ENCODE measurements around the gene ZSCAN22.

The ZSCAN22 gene

DNA sequence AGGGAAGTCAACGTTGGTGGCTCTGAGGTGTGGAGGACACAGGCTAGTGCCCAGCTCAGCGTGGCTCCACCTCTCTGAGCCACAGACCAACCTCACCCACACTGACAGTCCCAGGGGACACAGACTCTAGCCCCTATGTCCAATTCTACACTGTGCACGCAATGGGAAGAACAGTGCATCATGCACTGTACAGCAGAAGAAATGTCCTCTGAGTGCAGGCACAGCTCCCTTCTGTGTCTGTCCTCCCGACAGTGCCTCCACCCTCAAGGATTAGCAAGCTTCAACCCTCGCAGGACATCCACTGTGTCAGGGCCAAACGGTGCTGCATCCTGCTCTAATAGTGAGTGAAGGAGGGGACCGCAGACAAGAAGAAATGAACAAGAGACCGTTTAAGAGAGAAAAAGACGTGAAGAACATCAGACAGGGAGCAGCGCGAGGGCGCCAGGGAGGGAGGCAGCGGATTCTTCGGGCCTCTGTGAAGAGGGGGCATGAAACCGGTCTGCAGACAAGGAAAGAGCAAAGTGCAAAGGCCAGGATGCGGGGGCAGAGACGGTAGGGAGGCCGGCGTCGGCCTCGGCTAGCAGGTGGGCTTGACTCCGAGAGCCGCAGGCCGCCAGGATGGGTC lies 53.4 kb downstream of the ZSCAN22 start:
- peak overlapping the region; percentile 77 for H3K4me3 ChIP-seq (ENCODE audit: low read length, poor library complexity, severe bottlenecking)
- TF ChIP-seq EZH2phosphoT487 (IDR thresholded peaks at IDR 0.05; ENCODE audit: borderline replicate concordance) = no peak
- TF ChIP-seq, protein P1, sequence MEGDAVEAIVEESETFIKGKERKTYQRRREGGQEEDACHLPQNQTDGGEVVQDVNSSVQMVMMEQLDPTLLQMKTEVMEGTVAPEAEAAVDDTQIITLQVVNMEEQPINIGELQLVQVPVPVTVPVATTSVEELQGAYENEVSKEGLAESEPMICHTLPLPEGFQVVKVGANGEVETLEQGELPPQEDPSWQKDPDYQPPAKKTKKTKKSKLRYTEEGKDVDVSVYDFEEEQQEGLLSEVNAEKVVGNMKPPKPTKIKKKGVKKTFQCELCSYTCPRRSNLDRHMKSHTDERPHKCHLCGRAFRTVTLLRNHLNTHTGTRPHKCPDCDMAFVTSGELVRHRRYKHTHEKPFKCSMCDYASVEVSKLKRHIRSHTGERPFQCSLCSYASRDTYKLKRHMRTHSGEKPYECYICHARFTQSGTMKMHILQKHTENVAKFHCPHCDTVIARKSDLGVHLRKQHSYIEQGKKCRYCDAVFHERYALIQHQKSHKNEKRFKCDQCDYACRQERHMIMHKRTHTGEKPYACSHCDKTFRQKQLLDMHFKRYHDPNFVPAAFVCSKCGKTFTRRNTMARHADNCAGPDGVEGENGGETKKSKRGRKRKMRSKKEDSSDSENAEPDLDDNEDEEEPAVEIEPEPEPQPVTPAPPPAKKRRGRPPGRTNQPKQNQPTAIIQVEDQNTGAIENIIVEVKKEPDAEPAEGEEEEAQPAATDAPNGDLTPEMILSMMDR (conservative IDR thresholded peaks at IDR 0.05; ENCODE audit: low read length) = no peak
- H3K27me3 ChIP-seq (ENCODE audit: insufficient read depth, low read length, poor library complexity, severe bottlenecking) = no peaks in the 10 kb centered on the region
- no peaks in the 10 kb centered on the region for H3K36me3 ChIP-seq (ENCODE audit: insufficient read depth, low read length)
- H3K9me2 ChIP-seq (replicated peaks; ENCODE audit: low read depth, low read length) = no peaks in the 10 kb centered on the region
- peak overlapping the region; percentile 83 for H3K9ac ChIP-seq (ENCODE audit: low read depth, low read length, poor library complexity, severe bottlenecking)
- H3K4me1 ChIP-seq (ENCODE audit: insufficient read depth, low read length, poor library complexity, severe bottlenecking) = peaks cover 11% of the 10 kb centered on the region
- peak overlapping the region; percentile 92 for H2AFZ ChIP-seq (ENCODE audit: low read length)
- no peaks in the 10 kb centered on the region for H4K20me1 ChIP-seq (ENCODE audit: insufficient read depth, low read length, poor library complexity, severe bottlenecking)
- no peaks in the 10 kb centered on the region for H3K9me3 ChIP-seq (ENCODE audit: insufficient read depth, low read depth, low read length)
- peak overlapping the region; percentile 81 for H3K4me2 ChIP-seq (ENCODE audit: low read depth, low read length, poor library complexity, severe bottlenecking)
- H3K79me2 ChIP-seq (ENCODE audit: insufficient read depth, low read length) = peaks cover 6% of the 10 kb centered on the region; the same call in 1 of the 2 replicates
- H3F3A ChIP-seq (ENCODE audit: low read depth) = no peaks in the 10 kb centered on the region

DNA sequence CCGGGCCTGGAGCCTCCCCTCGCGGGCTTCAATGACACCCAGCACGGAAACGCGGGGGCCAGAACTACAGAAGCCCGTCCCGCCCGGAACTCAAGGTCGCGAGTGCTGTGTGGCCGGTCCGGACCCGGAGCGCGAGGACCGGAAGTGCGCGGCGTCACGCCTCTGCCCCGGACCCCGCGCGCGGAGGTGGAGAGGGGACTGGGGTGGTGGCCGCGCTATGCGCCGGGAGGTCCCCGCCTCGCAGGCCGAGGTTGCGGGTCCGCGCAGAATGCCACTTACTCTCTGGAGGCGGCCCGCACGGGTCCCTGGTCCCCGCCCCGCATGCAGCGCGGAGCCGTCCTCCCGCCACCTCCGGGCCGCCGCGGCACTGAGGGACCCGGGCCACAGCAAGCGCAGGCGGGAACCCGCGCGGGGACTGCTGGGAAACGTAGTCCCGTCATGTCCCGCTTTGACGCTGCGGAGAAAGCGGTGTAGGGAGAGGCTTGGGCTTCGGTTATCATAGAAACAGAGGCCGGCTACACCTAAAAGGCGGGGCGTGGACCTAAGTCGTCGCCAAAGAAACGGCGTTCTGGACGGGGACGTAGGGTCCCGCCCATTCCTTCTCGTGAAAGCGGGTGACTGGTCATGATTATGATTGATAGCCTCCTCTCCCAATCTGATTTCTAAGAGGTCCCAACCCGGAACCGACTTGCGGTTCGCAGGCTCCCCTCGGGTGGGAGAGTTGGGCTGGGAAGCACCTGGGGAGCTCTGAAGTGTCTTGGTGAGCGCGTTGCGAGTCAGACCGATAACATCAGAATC lies 54.1 kb downstream of the ZSCAN22 start, which contains the start of gene ZNF837:
Gene ZNF837 (minus strand): TSS at position 369 of the 798 bp plus-strand sequence. CDS start 11,698 bp downstream, outside the sequence.
- Histone ChIP-seq H3K36me3 (ENCODE audit: insufficient read depth, low read length) (no peaks in the 10 kb centered on the region), H3K4me1 (ENCODE audit: insufficient read depth, low read length, poor library complexity, severe bottlenecking) (peaks cover 18% of the 10 kb centered on the region), H3K9me2 (replicated peaks; ENCODE audit: low read depth, low read length) (no peaks in the 10 kb centered on the region), H3K9ac (ENCODE audit: low read depth, low read length, poor library complexity, severe bottlenecking) (peak within 1 kb of the TSS; percentile 83), H3F3A (ENCODE audit: low read depth) (no peaks in the 10 kb centered on the region), H4K20me1 (ENCODE audit: insufficient read depth, low read length, poor library complexity, severe bottlenecking) (no peaks in the 10 kb centered on the region), H3K4me3 (ENCODE audit: low read length, poor library complexity, severe bottlenecking) (peak within 1 kb of the TSS; percentile 77), H3K4me2 (ENCODE audit: low read depth, low read length, poor library complexity, severe bottlenecking) (peak within 1 kb of the TSS; percentile 84), H3K79me2 (ENCODE audit: insufficient read depth, low read length) (peaks cover 13% of the 10 kb centered on the region; the same call in 1 of the 2 replicates), H3K27me3 (ENCODE audit: insufficient read depth, low read length, poor library complexity, severe bottlenecking) (no peaks in the 10 kb centered on the region), H2AFZ (ENCODE audit: low read length) (peak within 1 kb of the TSS; percentile 92), H3K9me3 (ENCODE audit: insufficient read depth, low read depth, low read length) (no peaks in the 10 kb centered on the region)
- TF ChIP-seq, protein P1 (conservative IDR thresholded peaks at IDR 0.05; ENCODE audit: low read length) = no peak
- no peak for TF ChIP-seq EZH2phosphoT487 (IDR thresholded peaks at IDR 0.05; ENCODE audit: borderline replicate concordance)

DNA sequence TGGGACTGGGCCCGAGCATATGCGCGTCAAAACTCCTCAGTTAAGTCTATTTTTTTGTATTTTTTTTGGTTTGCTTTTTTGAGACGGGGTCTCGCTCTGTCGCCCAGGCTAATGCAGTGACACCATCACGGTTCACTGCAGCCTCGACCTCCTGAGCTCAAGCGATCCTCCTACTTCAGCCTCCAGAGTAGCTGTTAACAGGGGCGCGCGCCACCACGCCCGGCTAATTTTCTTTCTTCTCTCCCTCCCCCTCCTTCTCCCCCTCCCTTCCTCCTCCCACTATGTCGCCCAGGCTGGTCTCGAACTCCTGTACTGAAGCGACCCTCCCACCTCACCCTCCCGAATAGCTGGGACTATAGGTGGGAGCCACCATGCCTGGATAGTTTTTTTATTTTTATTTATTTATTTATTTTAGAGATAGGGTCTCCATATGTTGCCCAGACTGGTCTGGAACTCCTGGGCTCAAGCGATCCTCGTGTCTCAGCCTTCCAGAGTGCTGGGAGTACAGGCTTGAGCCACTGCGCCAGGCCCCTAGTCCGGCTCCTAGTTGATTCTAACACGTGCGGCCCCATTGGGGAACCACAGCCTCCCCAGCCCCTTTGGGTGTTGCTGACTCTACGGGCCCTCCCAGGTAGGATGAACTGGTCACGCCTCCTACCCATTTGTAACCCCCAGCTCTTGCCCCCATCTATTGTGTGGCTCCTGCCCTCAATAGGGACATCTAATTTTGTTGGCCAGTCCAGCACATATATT lies 54.8 kb downstream of the ZSCAN22 start:
- TF ChIP-seq EZH2phosphoT487 (IDR thresholded peaks at IDR 0.05; ENCODE audit: borderline replicate concordance) = no peak
- TF ChIP-seq, protein P1 (conservative IDR thresholded peaks at IDR 0.05; ENCODE audit: low read length) = no peak
- H3K4me1 ChIP-seq (ENCODE audit: insufficient read depth, low read length, poor library complexity, severe bottlenecking) = peaks cover 23% of the 10 kb centered on the region
- H4K20me1 ChIP-seq (ENCODE audit: insufficient read depth, low read length, poor library complexity, severe bottlenecking) = no peaks in the 10 kb centered on the region
- H3K36me3 ChIP-seq (ENCODE audit: insufficient read depth, low read length) = no peaks in the 10 kb centered on the region
- peaks cover 17% of the 10 kb centered on the region; the same call in 1 of the 2 replicates for H3K79me2 ChIP-seq (ENCODE audit: insufficient read depth, low read length)
- H3F3A ChIP-seq (ENCODE audit: low read depth) = no peaks in the 10 kb centered on the region
- H3K4me2 ChIP-seq (ENCODE audit: low read depth, low read length, poor library complexity, severe bottlenecking) = peak overlapping the region; percentile 84
- H3K9me2 ChIP-seq (replicated peaks; ENCODE audit: low read depth, low read length) = no peaks in the 10 kb centered on the region
- H3K9me3 ChIP-seq (ENCODE audit: insufficient read depth, low read depth, low read length) = no peaks in the 10 kb centered on the region
- H3K9ac ChIP-seq (ENCODE audit: low read depth, low read length, poor library complexity, severe bottlenecking) = peak overlapping the region; percentile 59
- no peak overlapping the region; the same call in 1 of the 2 replicates for H2AFZ ChIP-seq (ENCODE audit: low read length)
- H3K4me3 ChIP-seq (ENCODE audit: low read length, poor library complexity, severe bottlenecking) = peak overlapping the region; percentile 77
- no peaks in the 10 kb centered on the region for H3K27me3 ChIP-seq (ENCODE audit: insufficient read depth, low read length, poor library complexity, severe bottlenecking)

Data from Loucy (cell line).